Activated CD4-positive, alpha-beta T cell treated with anti-CD3 and anti-CD28 coated beads, Interleukin-2, amount 50 U/mL, for 16 hours (primary cell): ENCODE measurements around the gene TRIM42.

Experiments
- DNase-seq: peaks from one replicate; pipeline ENCODE4 v3.0.0-alpha.2; 2020

TRIM42 gene

GRCh38 chr3:140677764-140678163 is at the start of gene TRIM42:
TRIM42 (plus strand) TSS chr3:140678064; CDS start chr3:140678230, 166 bp downstream.
- DNase-seq = no peak

GRCh38 chr3:140628606-140629005 is 49.3 kb upstream of the TRIM42 start:
- no peak for DNase-seq

GRCh38 chr3:140629357-140630137 is 48.3 kb upstream of the TRIM42 start:
- no peak for DNase-seq

- no peak for DNase-seq
Measured at GRCh38 chr3:140630366-140630765, 47.5 kb upstream of the TRIM42 start.

GRCh38 chr3:140630866-140631265 is 47.0 kb upstream of the TRIM42 start:
- DNase-seq = no peak

- DNase-seq = no peak
Measured at GRCh38 chr3:140635276-140635675, 42.6 kb upstream of the TRIM42 start.

- no peak for DNase-seq
Measured at GRCh38 chr3:140636406-140637138, 41.3 kb upstream of the TRIM42 start.

GRCh38 chr3:140651287-140651686 is 26.6 kb upstream of the TRIM42 start:
- DNase-seq = no peak

GRCh38 chr3:140655678-140656077 is 22.2 kb upstream of the TRIM42 start:
- no peak for DNase-seq

GRCh38 chr3:140664111-140664510 is 13.8 kb upstream of the TRIM42 start:
- DNase-seq = no peak

GRCh38 chr3:140682586-140682985 is 4.7 kb downstream of the TRIM42 start:
- no peak for DNase-seq

- DNase-seq = no peak
Measured at GRCh38 chr3:140686128-140686527, 8.3 kb downstream of the TRIM42 start.

GRCh38 chr3:140686948-140687347 is 9.1 kb downstream of the TRIM42 start:
- no peak for DNase-seq

GRCh38 chr3:140695361-140696061 is 17.6 kb downstream of the TRIM42 start:
- no peak for DNase-seq

- DNase-seq = no peak
Measured at GRCh38 chr3:140699516-140700231, 21.8 kb downstream of the TRIM42 start.

- DNase-seq = no peak
Measured at GRCh38 chr3:140702281-140702680, 24.4 kb downstream of the TRIM42 start.

GRCh38 chr3:140703496-140703895 is 25.6 kb downstream of the TRIM42 start:
- no peak for DNase-seq

- DNase-seq = no peak
Measured at GRCh38 chr3:140704733-140705132, 26.9 kb downstream of the TRIM42 start.

- no peak for DNase-seq
Measured at GRCh38 chr3:140705954-140706353, 28.1 kb downstream of the TRIM42 start.

GRCh38 chr3:140706360-140706759 is 28.5 kb downstream of the TRIM42 start:
- DNase-seq = no peak

GRCh38 chr3:140708815-140709214 is 31.0 kb downstream of the TRIM42 start:
- no peak for DNase-seq

GRCh38 chr3:140709751-140710150 is 31.9 kb downstream of the TRIM42 start:
- DNase-seq = no peak
